GM23338 (cell line): ENCODE results near the gene NANOS2. TPM values are rescaled to one million over a fixed set of nuclear protein-coding genes. Genes with fewer than 3 reads are reported as not detected.

Source experiments
- ATAC-seq: fragments of 200-7000 bp; cut with Tn5 transposase; 3 replicates; pipeline ENCODE4 v1.9.1; 2020
- DNase-seq: peaks from one replicate; pipeline ENCODE4 v3.0.0-alpha.2; 2015; ENCODE audit warnings: low spot score
- H2AFZ ChIP-seq: fragments of 200-600 bp; sonication (generic); 2 replicates; pipeline ENCODE4 v1.8.0; 2016; ENCODE audit warnings: antibody characterized with exemption, mild to moderate bottlenecking, moderate library complexity
- H3F3A ChIP-seq: fragments of 200-600 bp; sonication (generic); replicated peaks from 2 replicates; pipeline ENCODE4 v1.8.0; 2017; ENCODE audit warnings: antibody characterized with exemption, mixed run types, low read depth
- H3K27ac ChIP-seq: fragments of 200-600 bp; sonication (generic); 2 replicates; pipeline ENCODE4 v1.6.1; 2016; ENCODE audit warnings: low read depth
- H3K27me3 ChIP-seq: fragments of 200-600 bp; sonication (generic); 2 replicates; pipeline ENCODE4 v1.8.0; 2016; ENCODE audit warnings: mild to moderate bottlenecking, mixed run types, moderate library complexity; ENCODE audit not compliant: insufficient read depth
- H3K36me3 ChIP-seq: fragments of 200-600 bp; sonication (generic); 2 replicates; pipeline ENCODE4 v1.8.0; 2016; ENCODE audit warnings: mild to moderate bottlenecking; ENCODE audit not compliant: insufficient read depth
- H3K4me1 ChIP-seq: fragments of 200-600 bp; sonication (generic); 2 replicates; pipeline ENCODE4 v1.8.0; 2016; ENCODE audit warnings: mild to moderate bottlenecking, moderate library complexity; ENCODE audit not compliant: insufficient read depth
- H3K4me2 ChIP-seq: fragments of 200-600 bp; sonication (generic); 2 replicates; pipeline ENCODE4 v1.7.1; 2017; ENCODE audit warnings: mixed run types
- H3K4me3 ChIP-seq: fragments of 200-600 bp; sonication (generic); 2 replicates; pipeline ENCODE4 v1.6.1; 2016; ENCODE audit warnings: mixed run types
- H3K79me2 ChIP-seq: fragments of 200-600 bp; sonication (generic); replicated peaks from 2 replicates; pipeline ENCODE4 v1.8.0; 2017; ENCODE audit warnings: mild to moderate bottlenecking; ENCODE audit not compliant: insufficient read depth
- H3K9me2 ChIP-seq: fragments of 200-600 bp; sonication (generic); 2 replicates; pipeline ENCODE4 v1.8.0; 2017; ENCODE audit not compliant: insufficient read depth
- H4K20me1 ChIP-seq: fragments of 200-600 bp; sonication (generic); replicated peaks from 2 replicates; pipeline ENCODE4 v1.8.0; 2017; ENCODE audit warnings: mild to moderate bottlenecking; ENCODE audit not compliant: insufficient read depth
- H3K27ac Mint-ChIP-seq: 2 replicates; pipeline ENCODE4 v1.8.0; 2020; ENCODE audit warnings: inconsistent platforms, mild to moderate bottlenecking, moderate library complexity, mixed read lengths
- H3K27me3 Mint-ChIP-seq: 3 replicates; pipeline ENCODE4 v1.8.0; 2022; ENCODE audit warnings: low read depth, mild to moderate bottlenecking, moderate library complexity, mixed read lengths, inconsistent platforms; ENCODE audit not compliant: insufficient read depth, poor library complexity
- H3K36me3 Mint-ChIP-seq: 3 replicates; pipeline ENCODE4 v1.8.0; 2021; ENCODE audit warnings: low read depth, mild to moderate bottlenecking, inconsistent platforms, moderate library complexity, mixed read lengths
- H3K4me1 Mint-ChIP-seq: 3 replicates; pipeline ENCODE4 v1.8.0; 2020; ENCODE audit warnings: mild to moderate bottlenecking, inconsistent platforms, mixed read lengths
- H3K4me3 Mint-ChIP-seq: 3 replicates; pipeline ENCODE4 v1.8.0; 2021; ENCODE audit warnings: moderate library complexity, mild to moderate bottlenecking, inconsistent platforms, mixed read lengths
- H3K9me3 Mint-ChIP-seq: 3 replicates; pipeline ENCODE4 v1.8.0; 2020; ENCODE audit warnings: moderate library complexity, mild to moderate bottlenecking, inconsistent platforms, mixed read lengths
- CTCF ChIP-seq, 2 experiments: fragments of 200-600 bp in 1 of 2; sonication (generic) in 1 of 2; conservative IDR thresholded peaks; 2 replicates each; pipeline versions ENCODE4 v1.5.1 to v1.6.1; 2016 to 2017; ENCODE audit warnings: antibody characterized with exemption in 2 of 2, low read depth in 2 of 2, mild to moderate bottlenecking in 2 of 2, moderate library complexity in 1 of 2
- EZH2 ChIP-seq: fragments of 200-600 bp; sonication (generic); IDR thresholded peaks from one replicate; pipeline ENCODE4 v1.8.0; 2017; ENCODE audit warnings: antibody characterized with exemption, mild to moderate bottlenecking, low read depth; ENCODE audit not compliant: unreplicated experiment
- EZH2phosphoT487 ChIP-seq: fragments of 200-600 bp; sonication (generic); IDR thresholded peaks from one replicate; pipeline ENCODE4 v1.8.1; 2018; ENCODE audit warnings: antibody characterized with exemption; ENCODE audit not compliant: unreplicated experiment
- NANOG ChIP-seq: IDR thresholded peaks from 2 replicates; pipeline ENCODE4 v1.6.1; 2016; ENCODE audit warnings: antibody characterized with exemption, borderline replicate concordance
- STAT1 ChIP-seq: IDR thresholded peaks from one replicate; pipeline ENCODE4 v1.6.1; 2016; ENCODE audit warnings: antibody characterized with exemption; ENCODE audit not compliant: unreplicated experiment
- ZNF114 ChIP-seq: fragments of 250-450 bp; sonication (Bioruptor Pico); IDR thresholded peaks from 2 replicates; pipeline ENCODE4 v1.5.0; 2020; ENCODE audit warnings: mild to moderate bottlenecking, moderate library complexity
- ZNF331 ChIP-seq: fragments of 250-450 bp; sonication (Bioruptor Pico); IDR thresholded peaks from 2 replicates; pipeline ENCODE4 v1.5.0; 2020; ENCODE audit warnings: low read depth, mild to moderate bottlenecking, moderate library complexity
- ZNF462 ChIP-seq: fragments of 250-450 bp; sonication (Bioruptor Pico); IDR thresholded peaks from 2 replicates; pipeline ENCODE4 v1.5.0; 2020; ENCODE audit warnings: mild to moderate bottlenecking, moderate library complexity
- polyA plus RNA-seq: library from polyadenylated mRNA; unstranded; fragments of >200 nt; fragmentation: Nextera tagmentation; extraction: Ambion mirVana; gene quantifications from 2 replicates; pipeline ENCODE4 v1.2.1, GENCODE V29; 2016
- total RNA-seq: library from RNA; depleted of rRNA; stranded (reverse); fragments of >200 nt; shearing (Covaris generic); gene quantifications from 2 replicates; pipeline ENCODE4 v1.2.3, GENCODE V29; 2014

Gene NANOS2
- total and polyA plus RNA-seq, 2 experiments from 2014 or later = 0.11 to 0.14 TPM

- Histone ChIP-seq H3K4me2 (no peak overlapping the region), H3K36me3 (no peaks in the 10 kb centered on the region), H3K27ac (no peak overlapping the region), H3F3A (0 out of 2 replicates have a peak, but pooled peaks cover 3% of the 10 kb centered on the region), H4K20me1 (peaks cover 5% of the 10 kb centered on the region; the same call in 1 of the 2 replicates), H3K9me2 (peaks cover under 1% of the 10 kb centered on the region; the same call in 1 of the 2 replicates), H3K79me2 (no peaks in the 10 kb centered on the region), H2AFZ (no peak overlapping the region), H3K27me3 (no peaks in the 10 kb centered on the region), H3K4me1 (peaks cover 10% of the 10 kb centered on the region), H3K4me3 (no peak overlapping the region)
- Mint-ChIP-seq H3K36me3 (peaks cover 9% of the 10 kb centered on the region), H3K27me3 (peaks cover 23% of the 10 kb centered on the region), H3K27ac (no peak overlapping the region), H3K9me3 (no peaks in the 10 kb centered on the region), H3K4me3 (no peak overlapping the region), H3K4me1 (peaks cover 24% of the 10 kb centered on the region)
- TF ChIP-seq EZH2 (no peak), NANOG (no peak), ZNF462 (CRISPR knock-in tag) (no peak), CTCF (conservative IDR thresholded peaks at IDR 0.05; ENCODE audit: low read depth in 2 of 2) (no peak), ZNF114 (CRISPR knock-in tag) (no peak), EZH2phosphoT487 (no peak), ZNF331 (CRISPR knock-in tag) (no peak), STAT1 (no peak)
- no peak for ATAC-seq
- DNase-seq = no peak
Measured at GRCh38 chr19:45958769-45959516, 44.4 kb upstream of the NANOS2 start.
